ENCODE measurements around the gene DBNL.

DBNL gene

GRCh38 chr7:44101966-44102845 is 57.7 kb downstream of the DBNL start:
- no peaks in the 10 kb centered on the region for H3K27me3 ChIP-seq (replicated peaks)
- H3K4me3 ChIP-seq (ENCODE audit: low read depth, low read length): no peak overlapping the region
- no peak overlapping the region for H3K27ac ChIP-seq
- TF ChIP-seq CTCF (IDR thresholded peaks at IDR 0.05; ENCODE audit: low read depth, low read length, missing control alignments): no peak
- in situ Hi-C loops (cut with HindIII; ENCODE audit: low pct_ligation_motif_present, low sequenced_read_pairs): no loop called here
- peak; percentile 35 for DNase-seq
- no peaks in the 10 kb centered on the region for H3K36me3 ChIP-seq (replicated peaks)

DNA sequence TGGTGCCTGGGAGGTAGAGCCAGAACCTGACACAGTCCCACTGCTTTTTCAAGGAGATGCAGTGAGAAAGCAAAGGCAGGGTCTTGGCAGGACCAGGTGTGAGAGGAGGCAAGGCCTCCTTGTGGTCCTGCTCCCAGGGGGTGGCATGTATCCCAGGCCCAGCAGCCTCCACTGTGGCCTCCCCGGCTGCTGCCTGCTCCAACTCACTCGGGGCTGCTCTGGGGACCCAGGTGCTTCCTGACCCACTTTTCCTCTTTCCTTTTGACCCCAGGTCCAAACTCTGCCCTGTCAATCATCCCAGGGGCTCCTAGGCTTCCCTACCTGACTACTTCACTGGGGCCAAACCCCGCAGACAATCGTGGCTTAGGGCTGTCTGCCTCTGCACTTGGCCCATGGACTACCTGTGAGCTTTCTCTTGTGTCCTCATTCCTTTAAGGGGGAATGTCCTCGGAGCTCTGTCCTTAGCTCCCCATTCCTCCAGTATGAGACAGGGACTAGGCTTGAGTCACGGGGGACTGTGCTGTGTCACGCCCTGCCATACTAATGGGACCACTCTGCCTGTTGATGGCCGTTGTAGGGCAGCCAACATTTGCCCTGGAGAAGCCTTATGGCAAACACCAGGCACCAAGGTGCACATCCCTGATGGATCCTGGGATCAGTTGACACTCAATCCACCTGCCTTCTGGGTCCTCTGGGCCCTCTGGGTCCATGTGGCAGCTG is 58.5 kb downstream of the DBNL start:
- Histone ChIP-seq H3K36me3 (replicated peaks) (no peaks in the 10 kb centered on the region), H3K27me3 (replicated peaks) (no peaks in the 10 kb centered on the region), H3K4me3 (ENCODE audit: low read depth, low read length) (no peak overlapping the region), H3K27ac (no peak overlapping the region)
- DNase-seq: no peak
- in situ Hi-C loops (cut with HindIII; ENCODE audit: low pct_ligation_motif_present, low sequenced_read_pairs): no loop called here
- TF ChIP-seq CTCF (IDR thresholded peaks at IDR 0.05; ENCODE audit: low read depth, low read length, missing control alignments): no peak

GRCh38 chr7:44103566-44103922 is 59.0 kb downstream of the DBNL start:
- peaks cover 2% of the 10 kb centered on the region for H3K36me3 ChIP-seq (replicated peaks)
- no peak for TF ChIP-seq CTCF (IDR thresholded peaks at IDR 0.05; ENCODE audit: low read depth, low read length, missing control alignments)
- in situ Hi-C loops (cut with HindIII; ENCODE audit: low pct_ligation_motif_present, low sequenced_read_pairs): no loop called here
- no peak overlapping the region for H3K4me3 ChIP-seq (ENCODE audit: low read depth, low read length)
- DNase-seq: no peak
- H3K27ac ChIP-seq: no peak overlapping the region
- no peaks in the 10 kb centered on the region for H3K27me3 ChIP-seq (replicated peaks)

DNA sequence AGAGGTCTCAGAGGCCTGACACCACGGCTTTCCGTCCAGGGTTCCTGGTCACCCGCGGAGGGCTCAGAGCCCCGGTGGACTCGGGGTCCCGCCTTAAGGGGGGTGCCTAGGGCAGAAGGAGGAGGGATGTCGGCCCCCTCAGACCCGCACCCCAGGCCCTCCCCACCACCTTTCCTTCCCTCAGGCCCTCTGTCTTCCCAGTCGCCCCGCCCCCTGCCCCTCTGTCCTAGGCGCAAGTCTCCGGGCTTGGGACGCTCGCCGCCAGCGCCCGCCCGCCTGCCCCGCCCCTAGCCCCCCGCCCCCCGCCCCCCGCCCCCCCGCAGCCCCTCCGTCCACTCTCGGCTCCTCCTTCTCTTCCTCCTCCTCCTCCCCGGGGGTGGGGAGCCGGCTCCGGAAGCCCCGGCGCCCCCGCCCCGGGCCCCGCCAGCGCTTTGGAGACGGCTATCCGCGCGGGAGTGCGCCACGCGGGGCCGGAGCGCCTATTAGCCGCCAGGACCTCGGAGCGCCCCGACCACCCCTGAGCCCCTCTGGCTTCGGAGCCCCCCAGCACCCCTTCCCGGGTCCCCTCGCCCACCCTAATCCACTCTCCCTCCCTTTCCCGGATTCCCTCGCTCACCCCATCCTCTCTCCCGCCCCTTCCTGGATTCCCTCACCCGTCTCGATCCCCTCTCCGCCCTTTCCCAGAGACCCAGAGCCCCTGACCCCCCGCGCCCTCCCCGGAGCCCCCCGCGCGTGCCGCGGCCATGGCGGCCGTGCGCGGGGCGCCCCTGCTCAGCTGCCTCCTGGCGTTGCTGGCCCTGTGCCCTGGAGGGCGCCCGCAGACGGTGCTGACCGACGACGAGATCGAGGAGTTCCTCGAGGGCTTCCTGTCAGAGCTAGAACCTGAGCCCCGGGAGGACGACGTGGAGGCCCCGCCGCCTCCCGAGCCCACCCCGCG is 59.7 kb downstream of the DBNL start, which contains the start of gene AEBP1:
TSS of gene AEBP1 (plus strand) at position 423 of the 937 bp plus-strand sequence. CDS start at position 744, 321 bp downstream.
- TF ChIP-seq CTCF (IDR thresholded peaks at IDR 0.05; ENCODE audit: low read depth, low read length, missing control alignments): no peak
- in situ Hi-C loops (cut with HindIII; ENCODE audit: low pct_ligation_motif_present, low sequenced_read_pairs): no loop called here
- H3K27me3 ChIP-seq (replicated peaks): no peaks in the 10 kb centered on the region
- H3K36me3 ChIP-seq (replicated peaks): peaks cover 3% of the 10 kb centered on the region
- DNase-seq: no peak
- no peak within 1 kb of the TSS for H3K27ac ChIP-seq
- H3K4me3 ChIP-seq (ENCODE audit: low read depth, low read length): peak within 1 kb of the TSS; percentile 75

- peak; percentile 19 for TF ChIP-seq CTCF (IDR thresholded peaks at IDR 0.05; ENCODE audit: low read depth, low read length, missing control alignments)
- peaks cover 3% of the 10 kb centered on the region for H3K36me3 ChIP-seq (replicated peaks)
- peak; percentile 34 for DNase-seq
- H3K4me3 ChIP-seq (ENCODE audit: low read depth, low read length): peak overlapping the region; percentile 75
- H3K27me3 ChIP-seq (replicated peaks): no peaks in the 10 kb centered on the region
- no peak overlapping the region for H3K27ac ChIP-seq
- in situ Hi-C loops (cut with HindIII; ENCODE audit: low pct_ligation_motif_present, low sequenced_read_pairs): no loop called here
Measured at GRCh38 chr7:44104860-44105771, 60.6 kb downstream of the DBNL start.

All from brain microvascular endothelial cell (primary cell).